Liver (tissue), 9 donors: ENCODE measurements around the gene NTN3. TPM values are rescaled to one million over a fixed set of nuclear protein-coding genes. Genes with fewer than 3 reads are reported as not detected.

Experiments used
- DNase-seq: peaks from one replicate; pipeline ENCODE4 v3.0.0-alpha.2; 2017; ENCODE audit warnings: low spot score
- H3K27ac ChIP-seq, 2 donors: one replicate each; pipeline ENCODE4 v1.7.0; 2013; ENCODE audit warnings: inconsistent platforms in 2 of 2, low read length in 2 of 2, control low read depth in 1 of 2, low read depth in 1 of 2, mild to moderate bottlenecking in 1 of 2
- H3K27me3 ChIP-seq, 4 donors: one replicate each; pipeline versions ENCODE4 v1.6.1 to v1.7.0; 2013; ENCODE audit warnings: low read length in 3 of 4, inconsistent platforms in 1 of 4, mild to moderate bottlenecking in 1 of 4, moderate library complexity in 1 of 4; ENCODE audit not compliant: control insufficient read depth in 4 of 4, insufficient read depth in 4 of 4
- H3K36me3 ChIP-seq, 4 donors: one replicate each; pipeline versions ENCODE4 v1.6.1 to v1.7.0; 2013; ENCODE audit warnings: low read length in 3 of 4, mild to moderate bottlenecking in 3 of 4, low read depth in 1 of 4, moderate library complexity in 1 of 4; ENCODE audit not compliant: control insufficient read depth in 4 of 4, insufficient read depth in 3 of 4
- H3K4me1 ChIP-seq, 4 donors: one replicate each; pipeline versions ENCODE4 v1.6.1 to v1.7.0; 2013; ENCODE audit warnings: low read length in 3 of 4, mild to moderate bottlenecking in 3 of 4, moderate library complexity in 1 of 4; ENCODE audit not compliant: control insufficient read depth in 4 of 4, insufficient read depth in 4 of 4
- H3K4me3 ChIP-seq, 3 donors: one replicate each; pipeline versions ENCODE4 v1.6.1 to v1.7.0; 2013; ENCODE audit warnings: low read length in 3 of 3, control low read depth in 1 of 3, low read depth in 1 of 3, mild to moderate bottlenecking in 1 of 3
- H3K9ac ChIP-seq, 2 donors: one replicate each; pipeline ENCODE4 v1.7.0; 2013; ENCODE audit warnings: low read length in 2 of 2, mild to moderate bottlenecking in 2 of 2, moderate library complexity in 2 of 2, control low read depth in 1 of 2, low read depth in 1 of 2
- H3K9me3 ChIP-seq, 4 donors: one replicate each; pipeline versions ENCODE4 v1.6.1 to v1.7.0; 2013; ENCODE audit warnings: low read length in 3 of 4; ENCODE audit not compliant: control insufficient read depth in 4 of 4
- ATF3 ChIP-seq: IDR thresholded peaks from 2 replicates; pipeline ENCODE4 v1.6.1; 2016; ENCODE audit warnings: antibody characterized with exemption
- CTCF ChIP-seq: fragments of 150-350 bp; IDR thresholded peaks from 2 replicates; pipeline ENCODE4 v1.5.1; 2017; ENCODE audit warnings: improper control_type of control experiment, low read depth, low read length; ENCODE audit not compliant: missing input control
- EGR1 ChIP-seq, 2 donors: IDR thresholded peaks; 2 replicates each; pipeline ENCODE4 v1.6.1; 2016 to 2018; ENCODE audit warnings: antibody characterized with exemption in 2 of 2, low read depth in 2 of 2
- FOXA1 ChIP-seq: IDR thresholded peaks from 2 replicates; pipeline ENCODE4 v1.6.1; 2016; ENCODE audit warnings: antibody characterized with exemption
- FOXA2 ChIP-seq: IDR thresholded peaks from 2 replicates; pipeline ENCODE4 v1.6.1; 2016; ENCODE audit warnings: antibody characterized with exemption
- GABPA ChIP-seq, 2 donors: IDR thresholded peaks in 1 of 2; conservative IDR thresholded peaks in 1 of 2; 2 replicates each; pipeline ENCODE4 v1.6.1; 2016; ENCODE audit warnings: antibody characterized with exemption in 2 of 2, mild to moderate bottlenecking in 1 of 2, moderate library complexity in 1 of 2
- HNF4A ChIP-seq, 2 donors: conservative IDR thresholded peaks; 2 replicates each; pipeline ENCODE4 v1.6.1; 2016; ENCODE audit warnings: antibody characterized with exemption in 2 of 2, mild to moderate bottlenecking in 2 of 2
- HNF4G ChIP-seq: IDR thresholded peaks from 2 replicates; pipeline ENCODE4 v1.6.1; 2016; ENCODE audit warnings: antibody characterized with exemption
- JUND ChIP-seq, 2 donors: IDR thresholded peaks; 2 replicates each; pipeline ENCODE4 v1.6.1; 2016; ENCODE audit warnings: antibody characterized with exemption in 2 of 2
- MAX ChIP-seq: IDR thresholded peaks from 2 replicates; pipeline ENCODE4 v1.6.1; 2016; ENCODE audit warnings: antibody characterized with exemption
- NR2F2 ChIP-seq: IDR thresholded peaks from 2 replicates; pipeline ENCODE4 v1.6.1; 2016; ENCODE audit warnings: antibody characterized with exemption
- RAD21 ChIP-seq, 2 donors: IDR thresholded peaks; 2 replicates each; pipeline ENCODE4 v1.6.1; 2016; ENCODE audit warnings: antibody characterized with exemption in 2 of 2, mild to moderate bottlenecking in 2 of 2
- REST ChIP-seq: IDR thresholded peaks from 2 replicates; pipeline ENCODE4 v1.6.1; 2016; ENCODE audit warnings: antibody characterized with exemption, mild to moderate bottlenecking
- RXRA ChIP-seq, 2 donors: IDR thresholded peaks; 2 replicates each; pipeline ENCODE4 v1.6.1; 2017 to 2018; ENCODE audit warnings: antibody characterized with exemption in 2 of 2, mild to moderate bottlenecking in 1 of 2
- SP1 ChIP-seq: IDR thresholded peaks from 2 replicates; pipeline ENCODE4 v1.6.1; 2018; ENCODE audit warnings: antibody characterized with exemption, mild to moderate bottlenecking
- TAF1 ChIP-seq: conservative IDR thresholded peaks from 2 replicates; pipeline ENCODE4 v1.6.1; 2016; ENCODE audit warnings: antibody characterized with exemption, mild to moderate bottlenecking
- YY1 ChIP-seq: IDR thresholded peaks from 2 replicates; pipeline ENCODE4 v1.6.1; 2016; ENCODE audit warnings: antibody characterized with exemption, mild to moderate bottlenecking
- ZBTB33 ChIP-seq: IDR thresholded peaks from 2 replicates; pipeline ENCODE4 v1.6.1; 2016; ENCODE audit warnings: antibody characterized with exemption
- WGBS: extraction: QIAGEN DNeasy Blood & Tissue Kit; methylation state at CpG from one replicate; pipeline ENCODE4 v1.1.7; 2013; 5-methylcytosine and 5-hydroxymethylcytosine counted together
- polyA plus RNA-seq, 2 donors: library from polyadenylated mRNA; stranded (reverse) in 1 of 2; unstranded in 1 of 2; fragments of 200-250 nt in 1 of 2; fragments of >200 nt in 1 of 2; fragmentation: Nextera tagmentation in 1 of 2; extraction: Ambion mirVana in 1 of 2; gene quantifications; one replicate each; pipeline versions ENCODE4 v1.2.1 to v1.2.3, GENCODE V29; 2013 to 2015
- total RNA-seq, 2 donors: library from RNA; depleted of rRNA; stranded (reverse); fragments of >200 nt; gene quantifications; one replicate each; pipeline ENCODE4 v1.2.3, GENCODE V29; 2014
- donor health status: healthy.
- donor health status: healthy.
- donor health status: healthy.
- donor health status: healthy.
- donor health status: healthy.

NTN3 gene
- total and polyA plus RNA-seq, 4 donors = 0.19 to 2.3 (median 0.28) TPM; not detected in 1

GRCh38 chr16:2501946-2502895, 31.1 kb downstream of the NTN3 start:
- Histone ChIP-seq H3K27me3 (no peaks in the 10 kb centered on the region), H3K9ac (no peak overlapping the region), H3K9me3 (no peaks in the 10 kb centered on the region), H3K36me3 (peaks cover 0 to 1% (median 0%) of the 10 kb centered on the region in 4 donors), H3K4me1 (peaks cover 18 to 47% (median 35%) of the 10 kb centered on the region in 4 donors), H3K4me3 (no peak overlapping the region), H3K27ac (no peak overlapping the region)
- 81% methylated on average over 18 of the region's 18 CpGs for WGBS
- TF ChIP-seq MAX (no peak), JUND (IDR thresholded peaks at IDR 0.05) (no peak), REST (no peak), ZBTB33 (no peak), FOXA2 (no peak), RXRA (IDR thresholded peaks at IDR 0.05) (no peak), FOXA1 (no peak), EGR1 (IDR thresholded peaks at IDR 0.05; ENCODE audit: low read depth in 2 of 2) (no peak), ATF3 (no peak), HNF4A (conservative IDR thresholded peaks at IDR 0.05) (no peak), GABPA (IDR thresholded peaks at IDR 0.05 in 1 of 2, conservative IDR thresholded peaks at IDR 0.05 in 1 of 2) (no peak), HNF4G (no peak), TAF1 (no peak), YY1 (no peak), RAD21 (IDR thresholded peaks at IDR 0.05) (no peak), SP1 (no peak), CTCF (no peak), NR2F2 (no peak)
- no peak for DNase-seq
